CD4-positive, alpha-beta T cell treated with Interferon gamma for 1 hour (primary cell): ENCODE measurements around the gene QDPR.
"Not testable (repeated sequence)": the region's sequence is repeated elsewhere in the genome, so short reads cannot be mapped to it uniquely, and the experiment has no call there.

Source experiments
- DNase-seq: peaks from one replicate; pipeline ENCODE4 v3.0.0-alpha.2; 2020

QDPR gene

GRCh38 chr4:17511950-17512795 lies at the start of gene QDPR:
Gene QDPR, minus strand, starts transcription at chr4:17512090. Its CDS starts 36 bp downstream, at chr4:17512054.
- peak; percentile 67 for DNase-seq

- DNase-seq, result no peak
These were observed 49.5 kb upstream of the QDPR start for GRCh38 chr4:17561195-17561909.

GRCh38 chr4:17560065-17560673 lies 48.3 kb upstream of the QDPR start:
- no peak for DNase-seq

DNA sequence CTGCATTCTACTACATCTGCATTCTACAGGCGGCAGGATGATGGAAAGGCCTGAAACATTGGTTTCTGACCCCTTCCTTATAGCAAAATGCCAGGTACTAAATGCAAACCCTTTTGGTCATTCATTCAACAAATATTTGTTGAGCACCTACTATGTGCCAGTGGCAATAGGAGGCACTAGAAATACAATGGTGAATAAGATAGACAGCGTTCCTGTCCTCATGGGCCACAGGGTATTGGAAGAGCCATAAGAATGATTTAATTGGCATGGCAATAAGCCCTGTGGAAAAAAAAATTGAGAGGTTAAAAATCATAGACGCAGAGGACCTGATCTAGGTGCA lies 47.8 kb upstream of the QDPR start:
- no peak for DNase-seq

GRCh38 chr4:17558941-17559708 lies 47.2 kb upstream of the QDPR start:
- DNase-seq, result no peak

- DNase-seq, result no peak
These were observed 46.0 kb upstream of the QDPR start for GRCh38 chr4:17557880-17558279.

DNA sequence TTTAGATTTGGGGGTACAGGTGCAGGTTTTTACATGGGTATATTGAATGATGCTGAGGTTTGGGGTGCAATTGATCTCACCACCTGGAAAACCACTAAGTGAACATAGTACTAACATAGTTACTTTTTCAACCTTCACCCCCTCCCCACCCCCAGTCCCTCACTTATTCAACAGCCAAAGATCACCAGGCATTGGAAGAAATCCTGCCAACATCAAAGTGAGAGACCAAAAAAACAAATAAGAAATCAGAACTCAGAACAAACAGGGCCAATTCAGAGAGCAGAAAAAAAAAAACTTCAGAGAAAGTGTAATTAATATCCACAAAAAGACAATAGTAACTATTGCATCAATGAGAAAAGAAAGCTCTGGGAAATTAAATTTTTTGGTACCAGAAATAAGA lies 44.6 kb upstream of the QDPR start:
- DNase-seq, result no peak

- no peak for DNase-seq
These were observed 42.7 kb upstream of the QDPR start for GRCh38 chr4:17554568-17554967.

GRCh38 chr4:17552427-17552826 lies 40.5 kb upstream of the QDPR start:
- no peak for DNase-seq

- no peak for DNase-seq
These were observed 38.7 kb upstream of the QDPR start for GRCh38 chr4:17550549-17550948.

DNA sequence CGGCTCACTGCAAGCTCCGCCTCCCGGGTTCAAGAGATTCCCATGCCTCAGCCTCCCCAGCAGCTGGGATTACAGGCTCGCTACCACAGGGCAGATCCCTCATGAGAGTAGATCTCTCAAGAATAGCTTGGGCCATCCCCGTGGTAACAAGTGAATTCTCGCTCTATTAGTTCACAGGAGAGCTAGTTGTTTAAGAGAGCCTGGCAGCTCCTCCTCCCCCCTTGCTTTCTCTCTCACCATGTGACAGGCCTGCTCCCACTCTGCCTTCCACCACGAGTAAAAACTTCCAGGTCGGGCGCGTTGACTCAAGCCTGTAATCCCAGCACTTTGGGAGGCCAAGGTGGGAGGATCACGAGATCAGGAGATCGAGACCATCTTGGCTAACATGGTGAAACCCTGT lies 34.8 kb upstream of the QDPR start:
- no peak for DNase-seq

DNA sequence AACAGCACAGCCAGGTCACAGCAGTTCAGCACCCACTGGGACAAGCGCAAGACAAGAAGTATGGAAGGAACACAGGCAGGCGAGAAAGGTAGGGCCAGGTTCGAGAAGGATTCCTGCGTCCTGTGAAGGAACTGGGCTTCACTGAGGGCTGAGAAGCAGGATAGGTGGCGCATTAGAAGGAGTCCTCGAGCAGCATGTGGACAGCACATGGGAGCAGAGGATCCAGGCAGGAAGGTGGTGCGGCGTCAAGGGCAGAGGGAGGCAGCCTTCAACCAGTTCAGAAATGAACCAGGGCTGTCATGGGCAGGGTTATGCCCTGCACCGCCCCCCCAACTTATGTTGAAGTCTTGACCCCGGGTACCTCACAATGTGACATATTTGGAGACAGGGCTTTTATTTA lies 34.3 kb upstream of the QDPR start:
- DNase-seq, result no peak

DNA sequence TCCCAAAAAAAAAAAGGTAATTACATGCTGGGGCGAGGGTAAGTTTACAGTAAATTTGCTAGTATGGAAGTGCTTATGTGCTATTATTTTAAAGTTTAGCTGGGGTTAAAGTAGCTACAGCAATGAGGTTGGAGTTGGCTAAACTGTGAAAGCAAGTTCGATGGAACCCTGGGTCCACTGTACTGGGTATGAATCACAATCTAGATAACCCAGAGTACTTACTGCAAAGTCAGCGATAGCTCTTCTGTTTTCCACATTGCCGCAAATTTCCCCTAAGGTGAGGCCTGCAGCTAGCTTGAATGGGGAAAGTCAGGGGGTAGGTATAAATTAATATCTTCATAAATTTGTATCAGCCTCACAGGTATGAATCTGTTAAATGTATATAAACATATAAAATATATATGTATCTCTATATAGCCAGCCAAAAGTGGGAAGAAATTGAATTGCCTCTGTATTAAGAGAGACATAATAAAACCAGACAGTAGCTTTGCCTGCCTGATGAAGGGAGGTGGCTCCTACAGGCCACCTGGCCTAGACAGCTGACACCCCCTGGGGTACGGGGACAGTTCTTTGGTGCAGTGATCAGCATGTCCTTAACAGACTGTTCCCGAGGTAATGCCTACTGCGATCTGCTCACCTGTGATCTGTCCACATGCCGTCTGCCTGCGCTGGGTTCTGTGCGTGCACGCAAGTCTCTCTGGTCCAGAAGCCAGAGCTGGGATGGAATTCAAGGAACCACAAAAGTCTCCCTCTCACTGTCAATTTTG lies 33.7 kb upstream of the QDPR start:
- DNase-seq, result no peak

- DNase-seq, result no peak
These were observed 32.9 kb upstream of the QDPR start for GRCh38 chr4:17544831-17545234.

GRCh38 chr4:17544205-17544604 lies 32.3 kb upstream of the QDPR start:
- DNase-seq, result peak; percentile 18

DNA sequence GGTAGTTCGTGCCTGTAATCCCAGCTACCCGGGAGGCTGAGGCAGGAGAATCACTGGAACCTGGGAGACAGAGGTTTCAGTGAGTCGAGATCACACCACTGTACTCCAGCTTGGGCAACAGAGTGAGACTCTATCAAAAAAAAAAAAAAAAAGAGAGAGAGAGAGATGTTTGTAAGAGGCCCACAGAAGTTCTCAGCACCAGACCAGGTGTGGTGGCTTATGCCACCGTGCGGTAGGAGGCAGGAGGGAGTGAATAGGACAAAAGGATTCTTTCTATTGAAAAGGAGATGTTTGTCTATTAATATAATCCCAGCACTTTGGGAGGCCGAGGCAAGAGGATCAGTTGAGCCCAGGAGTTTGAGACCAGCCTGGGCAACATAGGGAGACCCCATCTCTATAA lies 25.2 kb upstream of the QDPR start:
- DNase-seq, result not testable (repeated sequence)

DNA sequence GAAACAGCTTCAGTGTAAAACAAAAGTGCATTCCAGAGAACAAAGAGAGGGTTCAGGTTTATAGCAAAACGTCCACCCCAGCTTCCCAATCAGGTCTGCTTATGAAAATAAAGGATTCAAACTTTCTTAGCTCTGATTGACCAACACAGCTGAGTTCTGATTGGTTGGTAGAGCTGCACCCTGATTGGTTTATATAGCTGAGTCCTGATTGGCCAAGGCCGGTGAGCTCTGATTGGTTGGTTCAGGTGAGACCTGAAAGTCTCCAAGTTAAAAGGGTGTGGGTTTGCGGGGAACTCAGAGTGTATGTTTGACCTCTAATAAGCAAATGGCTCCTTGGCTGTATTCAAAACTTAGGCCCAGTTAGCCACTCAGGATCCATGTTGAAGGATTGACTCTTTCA lies 24.0 kb upstream of the QDPR start:
- DNase-seq, result no peak

GRCh38 chr4:17535242-17535641 lies 23.4 kb upstream of the QDPR start:
- DNase-seq, result no peak

DNA sequence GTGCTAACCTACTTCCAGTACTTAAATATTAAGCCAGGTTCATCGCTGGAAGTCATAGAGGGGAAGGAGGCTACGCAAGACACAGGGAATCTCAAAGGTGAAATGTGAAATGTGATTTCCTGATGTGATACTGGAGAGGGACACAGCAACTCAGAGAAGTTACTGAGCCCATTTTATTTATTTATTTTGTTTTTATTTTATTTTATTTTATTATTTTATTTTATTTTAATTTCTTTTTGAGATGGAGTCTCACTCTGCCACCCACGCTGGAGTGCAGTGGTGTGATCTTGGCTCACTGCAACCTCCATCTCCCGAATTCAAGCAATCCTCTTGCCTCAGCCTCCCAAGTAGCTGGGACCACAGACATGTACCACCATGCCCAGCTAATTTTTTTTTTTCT lies 22.8 kb upstream of the QDPR start:
- no peak for DNase-seq

GRCh38 chr4:17531538-17532285 lies 19.8 kb upstream of the QDPR start:
- no peak for DNase-seq

- DNase-seq, result no peak
These were observed 16.8 kb upstream of the QDPR start for GRCh38 chr4:17528551-17529165.
